ENCODE results near the gene BNIP5.
"Not testable (repeated sequence)": the region's sequence is repeated elsewhere in the genome, so short reads cannot be mapped to it uniquely, and the experiment has no call there.

BNIP5 gene

DNA sequence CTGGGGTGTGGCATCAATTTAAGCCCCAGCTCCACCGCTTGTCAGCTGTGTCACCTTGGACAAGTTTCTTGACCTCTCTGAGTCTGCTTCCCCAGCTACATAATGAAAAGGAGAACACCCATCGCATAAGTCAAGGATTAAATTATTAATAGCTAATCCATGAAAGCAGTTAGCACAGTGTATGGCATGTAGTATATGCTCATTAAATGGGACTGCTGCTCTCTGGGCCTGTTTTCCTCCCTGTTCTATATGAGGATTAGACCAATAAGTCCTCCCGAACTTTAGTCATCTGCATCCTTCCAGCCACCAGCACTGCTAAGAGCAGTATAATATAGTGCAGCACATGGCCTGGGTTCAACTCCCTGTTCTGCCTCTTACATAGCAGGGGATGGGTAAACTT is 31.1 kb upstream of the BNIP5 start:
- DNase-seq (ENCODE audit: low spot score), result no peak

- DNase-seq (ENCODE audit: low spot score), result peak; percentile 71
Measured at GRCh38 chr6:36364669-36365479, 28.2 kb upstream of the BNIP5 start.

DNA sequence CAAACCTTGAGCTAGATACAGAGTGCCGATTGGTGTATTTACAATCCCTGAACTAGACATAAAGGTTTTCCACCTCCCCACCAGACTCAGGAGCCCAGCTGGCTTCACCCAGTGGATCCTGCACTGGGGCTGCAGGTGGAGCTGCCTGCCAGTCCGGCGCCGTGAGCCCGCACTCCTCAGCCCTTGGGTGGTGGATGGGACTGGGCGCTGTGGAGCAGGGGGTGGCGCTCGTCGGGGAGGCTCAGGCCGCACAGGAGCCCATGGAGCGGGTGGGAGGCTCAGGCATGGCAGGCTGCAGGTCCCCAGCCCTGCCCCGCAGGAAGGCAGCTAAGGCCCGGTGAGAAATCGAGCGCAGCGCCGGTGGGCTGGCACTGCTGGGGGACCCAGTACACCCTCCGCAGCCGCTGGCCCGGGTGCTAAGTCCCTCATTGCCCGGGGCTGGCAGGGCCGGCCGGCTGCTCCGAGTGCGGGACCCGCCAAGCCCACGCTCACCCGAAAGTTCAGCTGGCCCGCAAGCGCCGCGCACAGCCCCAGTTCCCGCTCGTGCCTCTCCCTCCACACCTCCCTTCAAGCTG is 27.5 kb upstream of the BNIP5 start:
- not testable (repeated sequence) for DNase-seq (ENCODE audit: low spot score)

DNA sequence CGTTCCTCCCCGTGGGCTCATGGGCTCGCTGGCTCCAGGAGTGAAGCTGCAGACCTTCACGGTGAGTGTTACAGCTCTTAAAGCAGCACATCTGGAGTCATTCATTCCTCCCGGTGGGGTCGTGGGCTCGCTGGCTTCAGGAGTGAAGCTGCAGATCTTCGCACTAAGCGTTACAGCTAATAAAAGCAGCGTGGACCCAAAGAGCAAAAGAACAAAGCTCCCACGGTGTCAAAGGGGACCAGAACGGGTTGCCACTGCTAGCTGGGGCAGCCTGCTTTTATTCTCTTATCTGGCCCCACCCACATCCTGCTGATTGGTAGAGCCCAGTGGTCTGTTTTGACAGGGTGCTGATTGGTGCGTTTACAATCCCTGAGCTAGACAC is 26.7 kb upstream of the BNIP5 start:
- not testable (repeated sequence) for DNase-seq (ENCODE audit: low spot score)

GRCh38 chr6:36362551-36363370 is 26.1 kb upstream of the BNIP5 start:
- no peak for DNase-seq (ENCODE audit: low spot score)

DNA sequence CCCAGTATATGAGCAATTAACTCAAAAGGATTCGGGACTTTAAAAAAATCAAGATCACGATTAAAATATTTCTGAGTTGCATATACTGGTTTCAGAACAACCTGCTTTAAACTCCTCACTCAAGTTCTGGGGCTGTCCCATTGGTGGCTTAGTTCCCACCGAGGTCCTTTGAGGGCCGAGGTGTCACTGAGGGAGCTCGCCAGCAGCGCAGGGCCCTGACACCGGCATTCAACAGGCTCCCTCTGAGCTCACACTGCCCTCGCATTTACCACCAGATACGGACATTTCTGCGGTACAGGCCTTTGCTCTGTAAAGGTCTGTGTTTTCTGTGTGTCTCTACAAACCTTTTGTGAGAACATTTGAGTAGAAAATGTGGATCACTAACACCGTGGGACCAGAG is 24.4 kb upstream of the BNIP5 start:
- DNase-seq (ENCODE audit: low spot score), result no peak

DNA sequence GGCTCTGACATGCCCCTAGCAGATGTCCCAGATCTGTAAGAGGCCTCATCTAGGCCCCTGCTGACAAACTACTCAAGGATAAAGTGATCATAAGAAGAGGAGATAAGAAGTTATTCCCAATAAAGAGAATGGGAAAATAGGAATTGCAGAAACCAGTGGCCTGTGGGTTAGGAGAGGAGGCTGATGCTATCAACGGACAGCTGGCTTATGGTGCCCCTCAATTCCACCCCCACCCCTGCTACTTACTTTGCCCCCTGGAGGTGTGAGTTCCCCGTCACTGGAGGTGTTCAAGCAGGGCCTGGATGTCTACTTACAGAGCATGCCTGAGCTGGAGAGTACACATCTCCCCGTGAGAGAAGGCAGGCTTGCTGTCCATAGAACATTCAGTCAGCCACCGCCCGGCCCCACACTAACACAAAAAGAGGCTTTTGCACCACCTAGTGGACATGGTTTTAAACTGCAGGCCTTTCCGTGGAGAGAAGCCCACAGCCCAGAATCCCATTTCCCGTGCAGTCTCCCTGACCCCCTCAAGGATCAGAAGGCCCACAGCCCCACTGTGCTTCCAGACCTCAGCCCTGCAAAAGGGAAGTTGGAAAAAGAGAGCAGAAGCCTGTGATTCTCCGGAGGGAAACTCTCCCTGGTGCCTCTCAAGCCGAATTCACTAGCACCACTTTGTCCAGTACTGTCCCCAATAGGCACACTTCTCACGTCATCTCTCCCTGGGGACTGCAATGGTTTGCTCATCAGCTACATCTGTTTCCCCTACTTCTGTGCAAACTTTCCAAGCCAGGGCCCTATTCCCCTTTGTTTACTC is 23.8 kb upstream of the BNIP5 start:
- DNase-seq (ENCODE audit: low spot score), result peak; percentile 74

DNA sequence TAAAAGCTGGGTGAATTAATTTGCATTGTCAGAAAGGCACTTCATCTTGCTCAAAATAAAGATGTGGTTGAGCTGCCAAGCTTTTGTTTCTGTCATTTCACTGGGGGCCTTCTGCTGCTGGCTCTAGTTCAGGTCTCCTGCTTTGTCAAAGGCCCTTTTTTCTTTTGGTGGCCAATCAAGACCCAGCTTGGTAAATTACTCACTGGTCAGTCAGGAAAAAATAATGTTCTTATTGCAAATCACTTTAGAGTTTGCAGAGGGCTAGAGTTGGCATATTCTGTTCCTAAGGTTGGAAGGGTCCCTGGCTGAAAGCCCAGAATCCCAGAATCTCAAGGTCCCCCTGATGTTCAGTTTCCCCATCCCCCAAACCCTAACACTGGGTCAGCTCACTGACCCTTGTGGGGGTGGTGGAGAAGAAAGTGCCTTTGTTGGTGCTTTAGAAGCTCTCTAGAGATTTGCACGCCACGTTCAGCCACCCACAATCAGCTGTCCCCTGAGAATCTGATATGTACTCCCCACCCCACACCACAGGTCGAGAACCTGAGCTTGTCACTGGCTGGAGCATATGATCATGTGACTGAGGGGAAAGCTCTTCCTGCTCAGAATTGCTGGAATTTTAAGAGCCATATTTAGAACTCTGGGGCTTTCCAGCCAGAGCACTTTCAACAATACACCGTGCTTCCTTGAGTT is 21.7 kb upstream of the BNIP5 start:
- DNase-seq (ENCODE audit: low spot score), result peak; percentile 64

DNA sequence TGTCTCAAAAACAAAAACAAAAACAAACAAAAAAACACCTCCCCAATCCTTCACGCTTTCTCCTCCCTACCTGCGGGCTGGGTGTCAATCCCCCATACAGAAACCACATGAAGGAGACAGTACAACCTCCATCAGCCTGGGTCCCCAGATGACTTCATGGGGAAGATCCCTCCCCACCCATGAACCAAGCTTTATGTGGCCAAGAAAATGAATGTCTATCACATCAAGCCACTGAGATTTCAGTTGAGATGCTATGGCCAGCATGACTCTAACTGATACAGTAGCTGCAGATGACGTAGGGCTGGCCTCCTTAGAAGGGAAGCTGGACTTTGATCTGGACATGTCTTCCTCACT is 21.2 kb upstream of the BNIP5 start:
- DNase-seq (ENCODE audit: low spot score), result no peak

DNA sequence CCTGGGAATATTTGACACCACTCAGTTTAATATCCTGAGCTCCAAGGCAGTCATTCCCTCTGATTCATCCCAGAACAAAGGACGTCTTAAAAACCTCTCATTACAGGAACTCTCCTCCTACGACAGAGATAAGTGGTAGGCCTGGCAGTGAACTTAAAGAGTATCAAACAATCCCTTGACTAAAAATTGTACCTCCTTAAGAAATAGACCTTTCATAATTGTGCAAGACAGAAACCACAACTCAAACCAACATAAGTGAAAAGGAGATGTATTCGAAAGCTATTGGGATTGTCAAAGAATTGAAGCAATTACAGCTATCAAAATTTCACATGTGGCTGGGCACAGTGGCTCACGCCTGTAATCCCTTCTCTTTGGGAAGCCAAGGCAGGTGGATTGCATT is 19.1 kb upstream of the BNIP5 start:
- no peak for DNase-seq (ENCODE audit: low spot score)

DNA sequence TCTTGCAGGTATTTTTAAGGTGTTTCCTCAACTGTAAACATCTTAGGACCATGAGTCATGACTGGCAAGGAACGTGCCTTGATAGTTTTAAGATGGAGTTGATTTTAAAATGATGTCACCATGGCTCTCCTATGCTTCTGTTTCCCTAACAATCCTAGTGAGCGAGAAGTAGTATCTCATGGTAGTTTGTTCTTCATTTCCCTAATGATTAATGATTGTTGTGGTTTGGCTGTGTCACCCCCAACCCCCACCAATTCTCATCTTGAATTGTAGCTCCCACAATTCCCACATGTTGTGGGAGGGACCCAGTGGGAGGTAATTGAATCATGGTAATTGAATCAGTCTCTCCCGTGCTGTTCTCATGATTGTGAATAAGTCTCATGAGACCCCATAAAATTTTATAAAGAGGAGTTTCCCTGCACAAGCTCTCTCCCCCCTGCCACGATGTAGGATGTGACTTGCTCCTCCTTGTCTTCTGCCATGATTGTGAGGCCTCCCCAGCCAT is 16.8 kb upstream of the BNIP5 start:
- DNase-seq (ENCODE audit: low spot score), result peak; percentile 92

GRCh38 chr6:36352477-36353157 is 15.9 kb upstream of the BNIP5 start:
- DNase-seq (ENCODE audit: low spot score), result no peak

- peak; percentile 88 for DNase-seq (ENCODE audit: low spot score)
Measured at GRCh38 chr6:36350681-36351571, 14.2 kb upstream of the BNIP5 start.

DNA sequence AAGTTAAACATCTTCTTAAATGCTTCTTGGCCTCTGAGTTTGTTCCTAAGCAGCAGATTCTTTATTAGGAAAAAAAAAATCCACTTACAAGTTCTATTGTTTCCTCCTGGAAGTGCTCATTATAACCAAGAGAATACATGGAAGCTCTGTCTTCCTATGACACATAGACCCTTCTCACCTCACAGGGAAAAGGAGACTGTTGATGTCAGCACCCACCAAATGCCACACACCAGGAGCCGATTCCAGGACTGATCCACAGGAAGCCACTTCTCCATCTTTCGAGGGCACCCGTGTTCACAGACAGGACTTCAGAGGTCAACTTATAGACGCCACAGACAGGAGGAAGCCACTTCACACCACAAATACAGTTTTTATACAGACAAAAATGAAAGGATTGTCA is 13.4 kb upstream of the BNIP5 start:
- DNase-seq (ENCODE audit: low spot score), result peak; percentile 19

DNA sequence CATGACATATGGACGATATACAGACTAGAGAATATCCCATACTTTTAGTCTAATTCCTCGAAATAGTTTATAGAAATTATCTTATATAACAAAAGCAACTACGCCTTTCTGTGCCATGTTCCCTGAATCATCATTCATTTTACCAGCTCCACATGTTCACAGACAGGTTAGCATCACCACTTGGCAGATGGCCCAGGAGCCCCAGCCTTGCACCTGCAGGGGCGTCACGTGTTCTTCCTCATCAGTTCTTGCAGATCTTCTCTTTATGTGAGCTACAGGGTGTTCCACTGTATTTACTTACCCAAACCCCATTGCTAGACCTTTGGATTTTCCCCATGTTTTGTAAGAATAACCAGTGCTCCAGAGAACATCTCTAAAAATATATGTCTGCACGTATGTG is 12.6 kb upstream of the BNIP5 start:
- DNase-seq (ENCODE audit: low spot score), result peak; percentile 35

DNA sequence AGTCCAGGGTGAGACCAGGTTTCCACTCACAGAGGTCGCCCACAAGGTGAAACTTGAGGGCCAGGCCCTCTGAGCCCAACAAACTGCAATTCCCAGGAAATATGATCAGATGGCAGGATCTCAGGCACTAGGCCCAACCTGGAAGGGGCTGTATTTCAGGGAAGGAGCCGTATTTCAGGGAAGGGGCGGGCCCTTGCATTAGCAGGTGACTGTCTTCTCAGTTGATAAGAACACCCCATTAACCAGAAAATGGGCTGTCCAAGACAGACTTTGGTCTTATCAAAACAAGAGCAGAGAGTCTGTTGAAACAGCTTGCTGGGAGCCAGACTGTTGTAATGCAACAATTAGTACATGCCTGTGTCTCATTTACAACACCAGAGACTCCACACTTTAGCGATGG is 10.9 kb upstream of the BNIP5 start:
- no peak for DNase-seq (ENCODE audit: low spot score)

- no peak for DNase-seq (ENCODE audit: low spot score)
Measured at GRCh38 chr6:36346486-36347273, 10.0 kb upstream of the BNIP5 start.

DNA sequence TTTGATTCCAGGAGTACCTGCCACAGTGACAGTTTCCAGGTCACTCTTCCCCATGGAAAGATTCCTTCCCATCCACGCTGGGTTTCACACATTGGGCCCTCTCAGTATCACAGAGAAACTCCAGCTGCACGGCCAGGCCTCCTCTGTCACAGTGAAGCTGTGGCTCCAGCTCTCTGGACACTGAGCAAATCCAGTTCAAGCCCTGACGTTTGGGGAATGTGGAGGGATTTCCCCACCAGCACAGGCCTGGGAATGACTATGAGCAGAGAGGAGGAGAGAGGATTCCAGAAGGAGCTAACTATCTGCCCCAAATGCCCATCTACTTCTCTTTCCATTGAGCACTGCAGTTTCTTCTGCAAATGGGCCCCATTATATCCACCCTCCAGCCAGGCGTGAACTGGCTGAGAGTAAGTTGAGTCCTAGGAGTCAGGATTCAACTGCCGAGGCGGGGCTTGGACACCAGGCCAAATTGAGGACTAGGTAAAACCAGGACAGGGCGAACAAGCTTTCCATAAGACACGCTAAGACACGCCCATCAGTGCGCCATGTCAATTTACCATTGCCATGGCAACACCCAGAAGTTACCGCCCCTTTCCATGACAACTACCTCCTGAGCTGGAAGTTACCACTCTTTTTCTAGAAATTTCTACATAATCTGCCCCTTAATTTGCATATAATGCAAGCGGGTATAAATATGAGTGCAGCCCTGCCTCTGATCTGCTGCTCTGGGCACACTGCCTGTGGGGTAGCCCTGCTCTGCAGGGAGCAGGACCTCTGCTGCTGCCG is 9.2 kb upstream of the BNIP5 start:
- DNase-seq (ENCODE audit: low spot score), result no peak
